ENCODE results near the gene PUSL1. TPM values are rescaled to one million over a fixed set of nuclear protein-coding genes. Genes with fewer than 3 reads are reported as not detected.
A peak's percentile ranks its signal among the peaks of the same experiment; 100 is the strongest.

Gene PUSL1
- total RNA-seq, 2 experiments from 2014 or later, result 24.0 to 26.2 TPM

GRCh38 chr1:1307261-1307922 is 1.0 kb upstream of the PUSL1 start:
- Mint-ChIP-seq H3K27ac (peak overlapping the region; percentile 95), H3K9me3 (ENCODE audit: insufficient read depth) (no peaks in the 10 kb centered on the region), H3K4me3 (peak overlapping the region; percentile 84), H3K4me1 (ENCODE audit: low read depth) (peaks cover 23% of the 10 kb centered on the region), H3K36me3 (ENCODE audit: low read depth) (peaks cover 6% of the 10 kb centered on the region), H3K27me3 (ENCODE audit: low read depth) (no peaks in the 10 kb centered on the region)
- POLR2A ChIA-PET, result no interaction called here
- ATAC-seq, result peak; percentile 5
- CTCF ChIA-PET, result interaction anchor here (1.0 kb wide), 1 partner anchor 185 kb away, joined by 4 read pairs; no protein-coding TSS in a partner anchor
- DNase-seq, result no peak

DNA sequence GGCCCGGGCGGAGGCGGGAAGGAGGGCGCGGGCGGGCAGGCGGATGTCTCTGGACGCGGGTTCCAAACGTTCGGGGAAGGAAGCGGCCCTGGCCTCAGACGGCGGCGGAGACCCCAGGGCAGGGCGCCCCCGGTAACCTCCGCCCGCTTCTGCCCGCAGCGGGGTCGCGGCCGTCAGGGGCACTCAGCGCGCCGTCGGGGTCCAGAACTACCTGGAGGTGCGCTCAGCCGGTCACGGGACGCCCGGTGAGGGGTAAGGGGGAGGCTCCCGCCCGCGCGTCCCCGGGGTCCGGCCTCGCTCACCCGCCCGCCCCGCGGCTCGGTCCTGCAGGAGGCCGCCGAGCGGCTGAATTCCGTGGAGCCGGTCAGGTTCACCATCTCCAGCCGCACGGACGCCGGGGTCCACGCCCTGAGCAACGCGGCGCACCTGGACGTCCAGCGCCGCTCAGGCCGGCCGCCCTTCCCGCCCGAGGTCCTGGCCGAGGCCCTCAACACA is 406 bp downstream of the PUSL1 start:
- CTCF ChIA-PET, result no interaction called here
- peak overlapping the region; percentile 89 for H3K27ac Mint-ChIP-seq
- no peaks in the 10 kb centered on the region for H3K9me3 Mint-ChIP-seq (ENCODE audit: insufficient read depth)
- H3K27me3 Mint-ChIP-seq (ENCODE audit: low read depth), result no peaks in the 10 kb centered on the region
- ATAC-seq (no peak), DNase-seq (no peak)
- peaks cover 16% of the 10 kb centered on the region for H3K36me3 Mint-ChIP-seq (ENCODE audit: low read depth)
- POLR2A ChIA-PET, result no interaction called here
- H3K4me3 Mint-ChIP-seq, result peak overlapping the region; percentile 84
- H3K4me1 Mint-ChIP-seq (ENCODE audit: low read depth), result peaks cover 23% of the 10 kb centered on the region

GRCh38 chr1:1309251-1310108 is 1.1 kb downstream of the PUSL1 start:
- POLR2A ChIA-PET, result no interaction called here
- Mint-ChIP-seq H3K36me3 (ENCODE audit: low read depth) (peaks cover 17% of the 10 kb centered on the region), H3K27me3 (ENCODE audit: low read depth) (no peaks in the 10 kb centered on the region), H3K9me3 (ENCODE audit: insufficient read depth) (no peaks in the 10 kb centered on the region), H3K27ac (peak overlapping the region; percentile 70), H3K4me1 (ENCODE audit: low read depth) (peaks cover 21% of the 10 kb centered on the region), H3K4me3 (peak overlapping the region; percentile 77)
- DNase-seq (no peak), ATAC-seq (no peak)
- CTCF ChIA-PET, result interaction anchor here (0.7 kb wide), 1 partner anchor 596 kb away, joined by 5 read pairs; no protein-coding TSS in a partner anchor

DNA sequence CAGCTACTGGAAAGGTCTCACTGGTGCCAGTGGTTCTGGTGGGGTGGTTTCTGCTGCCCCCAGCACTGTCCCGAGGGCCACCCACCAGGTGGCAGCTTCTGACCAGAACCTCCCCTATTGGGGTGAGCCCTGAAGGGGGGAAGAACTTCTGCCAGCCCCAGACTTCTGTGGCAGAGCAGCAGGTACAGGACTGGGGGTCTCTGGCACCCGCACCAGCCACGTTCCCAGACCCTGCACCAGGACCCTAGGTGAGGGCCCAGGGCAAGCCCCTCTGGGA is 1.6 kb downstream of the PUSL1 start:
- Mint-ChIP-seq H3K4me1 (ENCODE audit: low read depth) (peaks cover 18% of the 10 kb centered on the region), H3K36me3 (ENCODE audit: low read depth) (peaks cover 21% of the 10 kb centered on the region), H3K9me3 (ENCODE audit: insufficient read depth) (no peaks in the 10 kb centered on the region), H3K27me3 (ENCODE audit: low read depth) (no peaks in the 10 kb centered on the region), H3K27ac (peak overlapping the region; percentile 64), H3K4me3 (peak overlapping the region; percentile 77)
- DNase-seq (no peak), ATAC-seq (no peak)
- POLR2A ChIA-PET, result no interaction called here
- CTCF ChIA-PET, result interaction anchor here (0.7 kb wide), 1 partner anchor 595 kb away, joined by 5 read pairs; no protein-coding TSS in a partner anchor

DNA sequence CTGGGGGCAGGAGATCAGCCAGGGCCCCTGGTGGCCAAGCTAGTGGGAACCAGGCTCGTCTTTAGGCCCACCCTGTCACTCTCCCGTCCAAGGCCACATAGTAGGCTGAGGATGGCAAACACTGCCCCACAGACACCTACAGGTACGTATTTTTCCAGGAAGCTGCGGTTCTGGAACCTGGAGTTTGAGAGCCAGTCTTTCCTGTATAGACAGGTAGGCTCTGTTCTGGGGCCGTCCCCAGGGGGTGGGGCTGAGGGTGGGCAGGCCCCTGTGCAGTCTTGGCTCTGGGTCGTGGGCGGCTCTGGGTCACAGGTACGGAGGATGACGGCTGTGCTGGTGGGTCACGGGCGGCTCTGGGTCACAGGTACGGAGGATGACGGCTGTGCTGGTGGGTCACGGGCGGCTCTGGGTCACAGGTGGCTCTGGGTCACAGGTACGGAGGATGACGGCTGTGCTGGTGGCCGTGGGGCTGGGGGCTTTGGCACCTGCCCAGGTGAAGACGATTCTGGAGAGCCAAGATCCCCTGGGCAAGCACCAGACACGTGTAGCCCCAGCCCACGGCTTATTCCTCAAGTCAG is 2.2 kb downstream of the PUSL1 start:
- ChIA-PET POLR2A (no interaction called here), CTCF (no interaction called here)
- no peaks in the 10 kb centered on the region for H3K27me3 Mint-ChIP-seq (ENCODE audit: low read depth)
- H3K36me3 Mint-ChIP-seq (ENCODE audit: low read depth), result peaks cover 21% of the 10 kb centered on the region
- peaks cover 17% of the 10 kb centered on the region for H3K4me1 Mint-ChIP-seq (ENCODE audit: low read depth)
- ATAC-seq, result no peak
- DNase-seq, result no peak
- peak overlapping the region; percentile 63 for H3K27ac Mint-ChIP-seq
- peak overlapping the region; percentile 77 for H3K4me3 Mint-ChIP-seq
- no peaks in the 10 kb centered on the region for H3K9me3 Mint-ChIP-seq (ENCODE audit: insufficient read depth)

GRCh38 chr1:1311107-1312104 is 3.0 kb downstream of the PUSL1 start:
- Mint-ChIP-seq H3K9me3 (ENCODE audit: insufficient read depth) (no peaks in the 10 kb centered on the region), H3K4me3 (no peak overlapping the region), H3K27ac (no peak overlapping the region), H3K27me3 (ENCODE audit: low read depth) (no peaks in the 10 kb centered on the region), H3K4me1 (ENCODE audit: low read depth) (peaks cover 10% of the 10 kb centered on the region), H3K36me3 (ENCODE audit: low read depth) (peaks cover 27% of the 10 kb centered on the region)
- CTCF ChIA-PET, result interaction anchor here (1.3 kb wide), 1 partner anchor 247 kb away, joined by 3 read pairs; no protein-coding TSS in a partner anchor
- POLR2A ChIA-PET, result interaction anchor here (1.2 kb wide), 1 partner anchor 10 kb away, joined by 4 read pairs; no protein-coding TSS in a partner anchor
- ATAC-seq (no peak), DNase-seq (no peak)

DNA sequence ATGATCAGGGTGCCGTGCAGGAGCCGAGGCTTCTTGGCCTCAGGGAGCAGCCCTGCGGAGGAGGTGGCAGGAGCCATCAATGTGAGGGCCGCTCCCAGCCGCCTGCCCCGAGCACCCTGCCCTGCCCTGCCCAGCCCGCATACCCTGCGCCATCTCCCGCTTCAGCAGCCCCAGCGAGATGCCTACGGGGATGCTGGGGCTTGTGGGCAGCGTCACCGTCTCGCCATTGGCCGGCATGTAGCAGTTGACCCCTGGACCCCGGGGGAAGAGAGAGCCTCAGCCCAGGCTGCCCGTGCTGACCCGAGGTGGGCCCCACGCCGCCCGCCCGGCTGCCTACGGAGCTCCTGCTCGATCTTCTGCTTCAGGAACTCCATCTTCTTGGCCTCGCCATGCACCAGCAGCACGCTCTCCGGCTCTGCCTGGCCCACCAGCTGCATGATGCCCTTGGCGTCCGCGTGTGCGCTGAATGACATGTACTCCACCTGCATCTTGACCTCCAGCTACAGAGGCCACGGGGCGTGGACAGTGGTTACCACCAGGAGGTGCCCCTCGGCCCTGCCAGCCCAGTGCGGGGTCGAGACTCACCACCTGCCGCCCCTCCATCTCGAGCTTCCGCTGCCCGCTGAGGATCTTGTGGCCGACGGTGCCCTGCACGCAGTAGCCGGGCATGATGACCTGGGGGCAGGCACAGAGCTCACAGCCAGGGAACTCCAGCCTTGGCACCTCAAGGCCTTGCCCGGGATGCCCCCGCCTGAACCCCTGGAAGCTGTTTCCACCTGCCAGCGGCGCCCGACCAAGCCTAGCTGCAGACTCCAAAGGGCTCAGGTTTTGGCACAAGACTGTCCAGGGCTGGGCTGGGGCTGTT is 4.3 kb downstream of the PUSL1 start:
- ChIA-PET CTCF (interaction anchor here (1.3 kb wide), 1 partner anchor 191 kb away, joined by 7 read pairs; no protein-coding TSS in a partner anchor), POLR2A (no interaction called here)
- no peak for ATAC-seq
- no peaks in the 10 kb centered on the region for H3K9me3 Mint-ChIP-seq (ENCODE audit: insufficient read depth)
- DNase-seq, result no peak
- H3K4me1 Mint-ChIP-seq (ENCODE audit: low read depth), result peaks cover 5% of the 10 kb centered on the region
- peaks cover 31% of the 10 kb centered on the region for H3K36me3 Mint-ChIP-seq (ENCODE audit: low read depth)
- no peak overlapping the region for H3K4me3 Mint-ChIP-seq
- H3K27ac Mint-ChIP-seq, result no peak overlapping the region
- no peaks in the 10 kb centered on the region for H3K27me3 Mint-ChIP-seq (ENCODE audit: low read depth)

- CTCF ChIA-PET, result interaction anchor here (1.3 kb wide), 1 partner anchor 192 kb away, joined by 7 read pairs; no protein-coding TSS in a partner anchor
- H3K27ac Mint-ChIP-seq, result no peak overlapping the region
- H3K4me1 Mint-ChIP-seq (ENCODE audit: low read depth), result peaks cover 5% of the 10 kb centered on the region
- peaks cover 33% of the 10 kb centered on the region for H3K36me3 Mint-ChIP-seq (ENCODE audit: low read depth)
- DNase-seq (no peak), ATAC-seq (no peak)
- H3K4me3 Mint-ChIP-seq, result no peak overlapping the region
- H3K27me3 Mint-ChIP-seq (ENCODE audit: low read depth), result no peaks in the 10 kb centered on the region
- POLR2A ChIA-PET, result interaction anchor here (0.6 kb wide), 1 partner anchor 23 kb away, joined by 4 read pairs; no protein-coding TSS in a partner anchor
- H3K9me3 Mint-ChIP-seq (ENCODE audit: insufficient read depth), result no peaks in the 10 kb centered on the region
These were observed 5.3 kb downstream of the PUSL1 start for GRCh38 chr1:1313500-1314236.

DNA sequence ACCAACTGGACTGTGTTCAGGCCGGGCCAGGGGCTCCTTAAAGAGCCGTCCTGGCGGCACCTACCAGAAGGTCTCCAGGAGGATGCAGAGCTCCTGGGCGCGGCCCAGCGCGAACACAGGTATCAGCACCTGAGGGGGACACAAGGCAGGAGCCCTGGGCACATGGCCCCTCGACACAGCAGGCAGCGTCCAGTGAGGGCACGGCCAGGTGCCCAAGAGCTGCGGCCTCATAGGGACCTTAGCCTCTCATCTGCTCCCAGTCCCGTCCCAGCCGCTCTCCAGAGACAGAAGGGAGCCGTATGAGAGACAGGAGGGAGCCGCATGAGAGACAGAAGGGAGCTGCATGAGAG is 5.8 kb downstream of the PUSL1 start:
- ChIA-PET CTCF (no interaction called here), POLR2A (interaction anchor here (0.6 kb wide), 1 partner anchor 22 kb away, joined by 4 read pairs; no protein-coding TSS in a partner anchor)
- no peak for ATAC-seq
- no peak overlapping the region for H3K27ac Mint-ChIP-seq
- peaks cover 5% of the 10 kb centered on the region for H3K4me1 Mint-ChIP-seq (ENCODE audit: low read depth)
- no peak overlapping the region for H3K4me3 Mint-ChIP-seq
- DNase-seq, result no peak
- H3K27me3 Mint-ChIP-seq (ENCODE audit: low read depth), result no peaks in the 10 kb centered on the region
- H3K9me3 Mint-ChIP-seq (ENCODE audit: insufficient read depth), result no peaks in the 10 kb centered on the region
- peaks cover 35% of the 10 kb centered on the region for H3K36me3 Mint-ChIP-seq (ENCODE audit: low read depth)

- Mint-ChIP-seq H3K9me3 (ENCODE audit: insufficient read depth) (no peaks in the 10 kb centered on the region), H3K27ac (no peak overlapping the region), H3K36me3 (ENCODE audit: low read depth) (peaks cover 39% of the 10 kb centered on the region), H3K4me1 (ENCODE audit: low read depth) (peaks cover 5% of the 10 kb centered on the region), H3K27me3 (ENCODE audit: low read depth) (no peaks in the 10 kb centered on the region), H3K4me3 (no peak overlapping the region)
- ChIA-PET CTCF (no interaction called here), POLR2A (interaction anchor here (0.6 kb wide), 1 partner anchor 22 kb away, joined by 4 read pairs; no protein-coding TSS in a partner anchor)
- DNase-seq, result no peak
- ATAC-seq, result no peak
These were observed 6.4 kb downstream of the PUSL1 start for GRCh38 chr1:1314678-1315335.

Measured in activated CD8-positive, alpha-beta T cell treated with anti-CD3 and anti-CD28 coated beads, Interleukin-2, amount 10 ng/mL, durations not matched to agents 7 days and 5 days (primary cell).